Nephron progenitor cell (in vitro differentiated cells): ENCODE data around the gene FEM1B.

Experiments
- DNase-seq: peaks from one replicate; pipeline ENCODE4 v3.0.0; 2021
- H3K27ac Mint-ChIP-seq: 2 replicates; pipeline ENCODE4 v1.8.0; 2021; ENCODE audit warnings: mild to moderate bottlenecking, moderate library complexity, mixed read lengths
- H3K27me3 Mint-ChIP-seq: 2 replicates; pipeline ENCODE4 v1.8.0; 2021; ENCODE audit warnings: mild to moderate bottlenecking, low read depth, mixed read lengths; ENCODE audit not compliant: poor library complexity
- H3K36me3 Mint-ChIP-seq: 2 replicates; pipeline ENCODE4 v1.8.0; 2021; ENCODE audit warnings: low read depth, mixed read lengths
- H3K4me1 Mint-ChIP-seq: 2 replicates; pipeline ENCODE4 v1.8.0; 2021; ENCODE audit warnings: mixed read lengths
- H3K4me3 Mint-ChIP-seq: 2 replicates; pipeline ENCODE4 v1.8.0; 2021; ENCODE audit warnings: mild to moderate bottlenecking, moderate library complexity, mixed read lengths
- H3K9me3 Mint-ChIP-seq: 2 replicates; pipeline ENCODE4 v1.8.0; 2021; ENCODE audit warnings: mild to moderate bottlenecking, moderate library complexity, mixed read lengths
- CTCF ChIP-seq: fragments of 200-600 bp; sonication (generic); IDR thresholded peaks from 2 replicates; pipeline ENCODE4 v1.5.0; 2021; ENCODE audit warnings: antibody characterized with exemption

Gene FEM1B

DNA sequence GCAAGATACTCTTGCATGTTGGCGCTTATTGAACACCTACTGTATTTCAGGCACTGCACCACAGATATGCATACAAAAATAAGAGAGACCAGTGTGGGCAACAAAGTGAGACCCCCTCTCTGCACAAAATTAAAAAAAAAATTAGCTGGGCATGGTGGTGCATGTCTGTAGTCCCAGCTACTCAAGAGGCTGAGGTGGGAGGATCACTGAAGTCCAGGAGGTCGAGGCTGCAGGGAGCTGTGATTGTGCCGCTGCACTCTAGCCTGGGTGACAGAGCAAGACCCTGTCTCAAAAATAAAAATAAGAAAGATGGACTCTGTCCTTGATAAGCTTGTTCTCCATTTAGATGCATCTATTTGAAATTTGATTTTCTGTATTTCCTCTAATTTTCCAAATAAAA is 20.8 kb downstream of the FEM1B start:
- Mint-ChIP-seq H3K4me3 (no peak overlapping the region), H3K4me1 (peaks cover 10% of the 10 kb centered on the region), H3K27me3 (no peaks in the 10 kb centered on the region), H3K9me3 (no peaks in the 10 kb centered on the region), H3K27ac (no peak overlapping the region), H3K36me3 (peaks cover 16% of the 10 kb centered on the region)
- no peak for DNase-seq
- no peak for TF ChIP-seq CTCF

DNA sequence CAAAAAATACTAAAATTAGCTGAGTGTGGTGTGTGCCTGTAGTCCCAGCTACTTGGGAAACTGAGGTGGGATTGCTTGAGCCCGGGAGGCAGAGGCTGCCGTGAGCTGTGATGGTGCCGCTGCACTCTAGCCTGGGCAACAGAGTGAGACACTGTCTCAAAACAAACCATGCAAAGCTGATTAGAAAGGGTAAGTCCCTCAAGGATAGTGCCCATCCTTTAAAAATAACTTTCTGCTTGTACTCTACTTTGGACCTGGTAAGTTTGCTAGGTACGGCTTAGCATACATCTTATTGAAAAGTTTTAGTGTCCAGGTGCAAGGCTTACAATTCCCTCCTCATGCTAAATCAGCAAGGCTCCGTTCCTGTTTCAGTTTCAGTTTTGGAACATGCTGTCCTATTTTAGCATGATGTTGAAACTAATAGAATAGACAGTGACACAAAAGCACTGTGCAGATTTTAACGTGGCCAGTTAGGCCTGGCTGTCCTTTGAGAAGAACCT is 21.4 kb downstream of the FEM1B start:
- no peak for DNase-seq
- Mint-ChIP-seq H3K27me3 (peaks cover 1% of the 10 kb centered on the region), H3K36me3 (peaks cover 11% of the 10 kb centered on the region), H3K9me3 (no peaks in the 10 kb centered on the region), H3K4me1 (peaks cover 12% of the 10 kb centered on the region), H3K27ac (no peak overlapping the region), H3K4me3 (no peak overlapping the region)
- TF ChIP-seq CTCF, result no peak

DNA sequence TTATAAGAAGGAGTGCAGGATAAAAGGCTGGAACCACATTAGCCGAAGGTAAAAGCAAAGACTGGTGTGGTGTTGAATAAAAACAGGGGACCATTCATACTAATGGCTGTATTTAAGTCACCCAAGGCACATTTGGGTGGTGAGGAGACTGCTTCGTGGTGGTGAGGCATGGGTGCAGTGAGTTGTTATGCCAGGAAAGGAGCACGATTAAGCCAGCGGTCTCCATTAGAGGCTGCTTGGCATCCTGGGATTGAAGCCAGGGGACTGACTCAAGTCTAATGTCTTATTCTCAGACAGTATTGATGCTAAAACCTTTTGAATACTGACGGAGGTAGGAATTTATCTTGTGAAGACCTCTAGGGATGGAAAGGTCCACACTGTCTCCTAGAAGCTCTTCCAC is 21.9 kb downstream of the FEM1B start:
- Mint-ChIP-seq H3K9me3 (no peaks in the 10 kb centered on the region), H3K27ac (no peak overlapping the region)

GRCh38 chr15:68300115-68300940 is 22.8 kb downstream of the FEM1B start:
- Mint-ChIP-seq H3K27me3 (peaks cover 2% of the 10 kb centered on the region), H3K4me1 (peaks cover 20% of the 10 kb centered on the region), H3K36me3 (peaks cover 11% of the 10 kb centered on the region), H3K9me3 (no peaks in the 10 kb centered on the region), H3K4me3 (no peak overlapping the region), H3K27ac (no peak overlapping the region)
- no peak for DNase-seq
- no peak for TF ChIP-seq CTCF

More for the DNA sequence above, 21.9 kb downstream of the FEM1B start:
- DNase-seq, result no peak
- peaks cover 11% of the 10 kb centered on the region for H3K36me3 Mint-ChIP-seq
- no peak overlapping the region for H3K4me3 Mint-ChIP-seq
- peaks cover 17% of the 10 kb centered on the region for H3K4me1 Mint-ChIP-seq
- TF ChIP-seq CTCF, result no peak
- peaks cover 2% of the 10 kb centered on the region for H3K27me3 Mint-ChIP-seq

GRCh38 chr15:68301301-68301700 is 23.8 kb downstream of the FEM1B start:
- Mint-ChIP-seq H3K36me3 (peaks cover 3% of the 10 kb centered on the region), H3K4me3 (no peak overlapping the region), H3K27ac (no peak overlapping the region), H3K9me3 (no peaks in the 10 kb centered on the region), H3K27me3 (peaks cover 2% of the 10 kb centered on the region), H3K4me1 (peaks cover 25% of the 10 kb centered on the region)
- TF ChIP-seq CTCF, result no peak
- no peak for DNase-seq

DNA sequence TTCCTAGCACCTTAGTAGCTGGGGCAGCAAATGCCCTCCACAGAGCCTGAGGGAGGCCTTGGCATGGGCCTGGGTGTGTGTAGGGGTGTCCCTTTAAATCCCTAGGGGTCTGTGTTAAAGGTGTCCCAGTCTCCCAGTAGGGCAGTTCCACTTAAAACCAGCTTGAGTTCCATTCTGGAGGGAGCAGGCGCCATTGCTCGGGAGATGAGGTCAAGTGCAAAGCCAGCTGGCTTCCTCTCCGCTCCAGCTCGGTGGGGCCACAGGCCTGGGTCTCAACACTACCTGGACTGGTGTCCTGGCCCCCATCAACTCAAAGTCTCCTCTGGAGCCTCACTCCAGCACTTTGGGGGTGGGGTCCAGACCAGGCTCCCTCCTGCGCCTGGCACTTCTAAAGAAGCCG is 25.2 kb downstream of the FEM1B start:
- H3K27ac Mint-ChIP-seq, result no peak overlapping the region
- H3K27me3 Mint-ChIP-seq, result peaks cover 6% of the 10 kb centered on the region
- DNase-seq, result no peak
- H3K4me1 Mint-ChIP-seq, result peaks cover 33% of the 10 kb centered on the region
- no peaks in the 10 kb centered on the region for H3K9me3 Mint-ChIP-seq
- H3K36me3 Mint-ChIP-seq, result no peaks in the 10 kb centered on the region
- no peak overlapping the region for H3K4me3 Mint-ChIP-seq
- TF ChIP-seq CTCF, result no peak
